ENCODE data around the gene PRPF18.
A peak's percentile ranks its signal among the peaks of the same experiment; 100 is the strongest.

GRCh38 chr10:13586676-13587355, at the start of gene PRPF18:
- TF ChIP-seq POU6F1 (CRISPR knock-in tag; IDR thresholded peaks at IDR 0.05; ENCODE audit: borderline replicate concordance, low read depth) (0 out of 2 replicates have a peak, but pooled peaks have one; percentile 37), PPARA (CRISPR knock-in tag; IDR thresholded peaks at IDR 0.05; ENCODE audit: borderline replicate concordance) (no peak), SNAI2 (CRISPR knock-in tag; IDR thresholded peaks at IDR 0.05) (no peak; the same call in 1 of the 2 replicates)
- TF ChIP-seq, protein P1, sequence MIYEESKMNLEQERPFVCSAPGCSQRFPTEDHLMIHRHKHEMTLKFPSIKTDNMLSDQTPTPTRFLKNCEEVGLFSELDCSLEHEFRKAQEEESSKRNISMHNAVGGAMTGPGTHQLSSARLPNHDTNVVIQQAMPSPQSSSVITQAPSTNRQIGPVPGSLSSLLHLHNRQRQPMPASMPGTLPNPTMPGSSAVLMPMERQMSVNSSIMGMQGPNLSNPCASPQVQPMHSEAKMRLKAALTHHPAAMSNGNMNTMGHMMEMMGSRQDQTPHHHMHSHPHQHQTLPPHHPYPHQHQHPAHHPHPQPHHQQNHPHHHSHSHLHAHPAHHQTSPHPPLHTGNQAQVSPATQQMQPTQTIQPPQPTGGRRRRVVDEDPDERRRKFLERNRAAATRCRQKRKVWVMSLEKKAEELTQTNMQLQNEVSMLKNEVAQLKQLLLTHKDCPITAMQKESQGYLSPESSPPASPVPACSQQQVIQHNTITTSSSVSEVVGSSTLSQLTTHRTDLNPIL (CRISPR knock-in tag; IDR thresholded peaks at IDR 0.05; ENCODE audit: low read depth): no peak

Measured in SK-N-SH treated with all-trans-retinoic acid at 6 μM for 48 hours (cell line).